GM21723 (cell line): ENCODE measurements around the gene PPP6R2.

Experiments
- ATAC-seq: cut with Tn5 transposase; IDR thresholded peaks from one replicate; pipeline ENCODE4 v1.9.1; 2021; ENCODE audit warnings: mild to moderate bottlenecking, moderate library complexity; ENCODE audit not compliant: unreplicated experiment

Gene PPP6R2

GRCh38 chr22:50463188-50463900, 120.2 kb downstream of the PPP6R2 start:
- no peak for ATAC-seq

- no peak for ATAC-seq
Observed at GRCh38 chr22:50464451-50464850, 121.3 kb downstream of the PPP6R2 start.

GRCh38 chr22:50465066-50465930, 122.2 kb downstream of the PPP6R2 start:
- no peak for ATAC-seq

GRCh38 chr22:50467341-50467740, 124.2 kb downstream of the PPP6R2 start:
- no peak for ATAC-seq

- ATAC-seq: no peak
Observed at GRCh38 chr22:50467773-50468440, 124.8 kb downstream of the PPP6R2 start.

- no peak for ATAC-seq
Observed at GRCh38 chr22:50468626-50469025, 125.5 kb downstream of the PPP6R2 start.

- peak; percentile 55 for ATAC-seq
Observed at GRCh38 chr22:50469377-50470305, 126.5 kb downstream of the PPP6R2 start.

GRCh38 chr22:50470491-50470890, 127.4 kb downstream of the PPP6R2 start:
- no peak for ATAC-seq

- ATAC-seq: no peak
Observed at GRCh38 chr22:50471197-50471847, 128.2 kb downstream of the PPP6R2 start.

GRCh38 chr22:50471962-50472361, 128.8 kb downstream of the PPP6R2 start:
- no peak for ATAC-seq

- ATAC-seq: no peak
Observed at GRCh38 chr22:50473088-50473487, 130.0 kb downstream of the PPP6R2 start.

GRCh38 chr22:50473855-50474671, 130.9 kb downstream of the PPP6R2 start:
- ATAC-seq: no peak

- peak; percentile 55 for ATAC-seq
Observed at GRCh38 chr22:50474710-50475651, 131.9 kb downstream of the PPP6R2 start, which contains the start of gene SBF1. SBF1 (minus strand) TSS chr22:50475035; CDS start chr22:50474840, 195 bp downstream.

GRCh38 chr22:50475652-50476002, 132.5 kb downstream of the PPP6R2 start:
- no peak for ATAC-seq

- no peak for ATAC-seq
Observed at GRCh38 chr22:50476868-50477267, 133.7 kb downstream of the PPP6R2 start.

GRCh38 chr22:50477923-50478322, 134.8 kb downstream of the PPP6R2 start:
- ATAC-seq: no peak

- no peak for ATAC-seq
Observed at GRCh38 chr22:50479721-50480120, 136.6 kb downstream of the PPP6R2 start.

- ATAC-seq: no peak
Observed at GRCh38 chr22:50481045-50481439, 137.9 kb downstream of the PPP6R2 start.
